ENCODE results near the gene BTBD7. TPM values are rescaled to one million over a fixed set of nuclear protein-coding genes. Genes with fewer than 3 reads are reported as not detected.

Gene BTBD7
- total RNA-seq, 4 donors from 2014 or later: 16.7 to 60.4 (median 55.3) TPM

- Histone ChIP-seq H3K27ac (peak overlapping the region in 1 of 2 donors; percentile 8), H3K4me3 (no peak overlapping the region), H3K9me3 (no peaks in the 10 kb centered on the region), H3K36me3 (no peaks in the 10 kb centered on the region), H3K4me1 (peaks cover 10 to 12% of the 10 kb centered on the region in 2 donors), H3K27me3 (no peaks in the 10 kb centered on the region)
- no peak for TF ChIP-seq POLR2A (IDR thresholded peaks at IDR 0.05)
- TF ChIP-seq CTCF (IDR thresholded peaks at IDR 0.05): no peak
- no peak for DNase-seq
- intact Hi-C loops (cut with DNase I; ENCODE audit: low total_unique reads): no loop called here
Observed at GRCh38 chr14:93329965-93330608, 2.7 kb downstream of the BTBD7 start.

GRCh38 chr14:93328546-93328945 is 4.3 kb downstream of the BTBD7 start:
- Histone ChIP-seq H3K36me3 (no peaks in the 10 kb centered on the region), H3K4me3 (no peak overlapping the region), H3K27me3 (no peaks in the 10 kb centered on the region), H3K27ac (no peak overlapping the region), H3K9me3 (no peaks in the 10 kb centered on the region), H3K4me1 (peaks cover 6 to 12% of the 10 kb centered on the region in 2 donors)
- no peak for TF ChIP-seq CTCF (IDR thresholded peaks at IDR 0.05)
- TF ChIP-seq POLR2A (IDR thresholded peaks at IDR 0.05): no peak
- DNase-seq: no peak
- intact Hi-C loops (cut with DNase I; ENCODE audit: low total_unique reads): no loop called here

GRCh38 chr14:93326196-93326595 is 6.6 kb downstream of the BTBD7 start:
- no peak for DNase-seq
- Histone ChIP-seq H3K36me3 (no peaks in the 10 kb centered on the region), H3K9me3 (no peaks in the 10 kb centered on the region), H3K27me3 (no peaks in the 10 kb centered on the region), H3K27ac (no peak overlapping the region), H3K4me3 (no peak overlapping the region), H3K4me1 (peaks cover 2 to 5% of the 10 kb centered on the region in 2 donors)
- TF ChIP-seq CTCF (IDR thresholded peaks at IDR 0.05): no peak
- TF ChIP-seq POLR2A (IDR thresholded peaks at IDR 0.05): no peak
- intact Hi-C loops (cut with DNase I; ENCODE audit: low total_unique reads): no loop called here

GRCh38 chr14:93323600-93324174 is 9.1 kb downstream of the BTBD7 start:
- DNase-seq: no peak
- Histone ChIP-seq H3K4me1 (no peaks in the 10 kb centered on the region), H3K27ac (no peak overlapping the region), H3K9me3 (no peaks in the 10 kb centered on the region), H3K27me3 (no peaks in the 10 kb centered on the region), H3K36me3 (no peaks in the 10 kb centered on the region), H3K4me3 (no peak overlapping the region)
- TF ChIP-seq POLR2A (IDR thresholded peaks at IDR 0.05) (no peak), CTCF (IDR thresholded peaks at IDR 0.05) (no peak)
- intact Hi-C loops (cut with DNase I; ENCODE audit: low total_unique reads): no loop called here

- H3K4me3 ChIP-seq: no peak overlapping the region
- TF ChIP-seq CTCF (IDR thresholded peaks at IDR 0.05) (no peak), POLR2A (IDR thresholded peaks at IDR 0.05) (no peak)
- DNase-seq: no peak
- H3K27me3 ChIP-seq: no peaks in the 10 kb centered on the region
- H3K36me3 ChIP-seq: no peaks in the 10 kb centered on the region
- H3K9me3 ChIP-seq: no peaks in the 10 kb centered on the region
- H3K27ac ChIP-seq: no peak overlapping the region
- no peaks in the 10 kb centered on the region for H3K4me1 ChIP-seq
- intact Hi-C loops (cut with DNase I; ENCODE audit: low total_unique reads): no loop called here
Observed at GRCh38 chr14:93322929-93323599, 9.8 kb downstream of the BTBD7 start.
